Tibial nerve (tissue), 4 donors: Measurements from ENCODE around the gene DROSHA. TPM values are rescaled to one million over a fixed set of nuclear protein-coding genes. Genes with fewer than 3 reads are reported as not detected.

Experiments
- DNase-seq, 2 donors: peaks; one replicate each; pipeline ENCODE4 v3.0.0-alpha.2; 2019; ENCODE audit warnings: low spot score in 2 of 2
- H3K27ac ChIP-seq, 4 donors: fragments of 200-600 bp; sonication (generic) in 3 of 4; one replicate each; pipeline ENCODE4 v1.5.1; 2017 to 2019; ENCODE audit warnings: mild to moderate bottlenecking in 1 of 4
- H3K27me3 ChIP-seq, 2 donors: fragments of 200-600 bp; sonication (generic) in 1 of 2; one replicate each; pipeline versions ENCODE4 v1.5.1 to v1.6.0; 2017 to 2019
- H3K36me3 ChIP-seq, 3 donors: fragments of 200-600 bp; sonication (generic); one replicate each; pipeline ENCODE4 v1.5.1; 2018 to 2019
- H3K4me1 ChIP-seq, 4 donors: fragments of 200-600 bp; sonication (generic) in 3 of 4; one replicate each; pipeline ENCODE4 v1.5.1; 2017 to 2019
- H3K4me3 ChIP-seq, 4 donors: fragments of 200-600 bp; sonication (generic) in 3 of 4; one replicate each; pipeline ENCODE4 v1.5.1; 2017 to 2019; ENCODE audit warnings: mild to moderate bottlenecking in 1 of 4, moderate library complexity in 1 of 4
- H3K9me3 ChIP-seq, 4 donors: fragments of 200-600 bp; sonication (generic) in 3 of 4; one replicate each; pipeline ENCODE4 v1.5.1; 2017 to 2019
- EP300 ChIP-seq, 2 donors: sonication (generic); formaldehyde crosslinking; IDR thresholded peaks; one replicate each; pipeline ENCODE4 v1.6.1; 2017; ENCODE audit warnings: antibody characterized with exemption in 2 of 2, mild to moderate bottlenecking in 1 of 2
- POLR2A ChIP-seq, 2 donors: fragments of 450-650 bp; IDR thresholded peaks; one replicate each; pipeline ENCODE4 v1.6.1; 2017; ENCODE audit warnings: antibody characterized with exemption in 2 of 2, mild to moderate bottlenecking in 2 of 2, moderate library complexity in 2 of 2
- WGBS, 2 donors: methylation state at CpG; one replicate each; pipeline ENCODE4 v1.1.5; 2018; 5-methylcytosine and 5-hydroxymethylcytosine counted together
- total RNA-seq, 4 donors: library from RNA; depleted of rRNA; stranded (reverse); fragments of >200 nt; gene quantifications; one replicate each; pipeline ENCODE4 v1.1.0, GENCODE V29; 2016
- TF ChIP-seq, protein P1 (sequence below), 5 experiments: fragments of 200-600 bp in 3 of 5; fragments of 450-650 bp in 2 of 5; sonication (generic) in 3 of 5; IDR thresholded peaks; one replicate each; pipeline ENCODE4 v1.5.1; 2016 to 2019; ENCODE audit warnings: antibody characterized with exemption in 5 of 5, mild to moderate bottlenecking in 3 of 5, moderate library complexity in 2 of 5

DROSHA gene
- total RNA-seq, 4 donors from 2014 or later: 53.0 to 65.9 (median 59.6) TPM

DNA sequence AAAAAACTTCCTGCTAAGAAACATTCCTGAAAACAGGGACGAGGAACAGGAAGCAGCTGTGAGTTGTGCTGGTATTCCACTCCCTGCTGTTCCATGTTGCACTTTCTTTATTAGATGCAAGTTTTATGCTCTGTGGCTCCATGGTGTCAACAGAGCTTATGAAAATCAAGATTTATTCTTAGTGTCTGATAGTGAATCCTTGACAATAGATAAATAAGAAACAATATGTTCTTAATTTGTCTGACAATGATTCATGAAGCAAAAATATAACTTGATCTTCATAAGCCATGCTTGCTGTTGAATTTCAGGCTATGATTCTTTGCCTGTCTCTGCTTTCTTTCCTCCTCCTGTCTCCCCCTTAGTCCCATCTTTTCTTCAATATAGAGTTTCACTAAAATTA, 119.6 kb downstream of the DROSHA start:
- no peaks in the 10 kb centered on the region for H3K27me3 ChIP-seq
- peaks cover 0 to 53% (median 0%) of the 10 kb centered on the region in 3 donors for H3K36me3 ChIP-seq
- no peak for DNase-seq
- WGBS, 2 donors: 42 to 55% methylated on average over 1 of the region's 1 CpG
- TF ChIP-seq EP300 (IDR thresholded peaks at IDR 0.05) (no peak), POLR2A (IDR thresholded peaks at IDR 0.05) (no peak)
- TF ChIP-seq, protein P1, sequence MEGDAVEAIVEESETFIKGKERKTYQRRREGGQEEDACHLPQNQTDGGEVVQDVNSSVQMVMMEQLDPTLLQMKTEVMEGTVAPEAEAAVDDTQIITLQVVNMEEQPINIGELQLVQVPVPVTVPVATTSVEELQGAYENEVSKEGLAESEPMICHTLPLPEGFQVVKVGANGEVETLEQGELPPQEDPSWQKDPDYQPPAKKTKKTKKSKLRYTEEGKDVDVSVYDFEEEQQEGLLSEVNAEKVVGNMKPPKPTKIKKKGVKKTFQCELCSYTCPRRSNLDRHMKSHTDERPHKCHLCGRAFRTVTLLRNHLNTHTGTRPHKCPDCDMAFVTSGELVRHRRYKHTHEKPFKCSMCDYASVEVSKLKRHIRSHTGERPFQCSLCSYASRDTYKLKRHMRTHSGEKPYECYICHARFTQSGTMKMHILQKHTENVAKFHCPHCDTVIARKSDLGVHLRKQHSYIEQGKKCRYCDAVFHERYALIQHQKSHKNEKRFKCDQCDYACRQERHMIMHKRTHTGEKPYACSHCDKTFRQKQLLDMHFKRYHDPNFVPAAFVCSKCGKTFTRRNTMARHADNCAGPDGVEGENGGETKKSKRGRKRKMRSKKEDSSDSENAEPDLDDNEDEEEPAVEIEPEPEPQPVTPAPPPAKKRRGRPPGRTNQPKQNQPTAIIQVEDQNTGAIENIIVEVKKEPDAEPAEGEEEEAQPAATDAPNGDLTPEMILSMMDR (IDR thresholded peaks at IDR 0.05): no peak
- H3K27ac ChIP-seq: no peak overlapping the region
- H3K4me1 ChIP-seq: no peaks in the 10 kb centered on the region
- no peaks in the 10 kb centered on the region for H3K9me3 ChIP-seq
- H3K4me3 ChIP-seq: no peak overlapping the region

DNA sequence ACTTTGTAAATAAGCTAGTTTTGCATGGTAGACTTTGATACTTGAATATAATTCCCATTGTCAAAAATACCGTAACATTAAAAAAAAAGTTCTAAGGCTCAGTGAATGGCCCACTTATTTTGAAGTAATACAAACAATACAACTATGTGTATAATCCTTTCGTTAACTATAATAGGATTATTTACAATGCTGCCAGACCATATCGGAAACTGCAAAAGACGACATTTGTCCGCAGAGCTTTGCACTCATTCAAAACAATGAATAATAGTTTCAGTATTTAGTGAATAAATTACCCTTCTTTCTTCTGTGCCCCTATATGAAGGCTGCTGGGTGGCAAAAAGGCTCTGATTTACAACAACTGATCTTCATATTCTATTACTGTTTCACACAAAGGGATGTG, 121.8 kb downstream of the DROSHA start:
- no peaks in the 10 kb centered on the region for H3K4me1 ChIP-seq
- peaks cover 0 to 60% (median 0%) of the 10 kb centered on the region in 3 donors for H3K36me3 ChIP-seq
- H3K27ac ChIP-seq: no peak overlapping the region
- TF ChIP-seq, protein P1 (IDR thresholded peaks at IDR 0.05): no peak
- TF ChIP-seq EP300 (IDR thresholded peaks at IDR 0.05) (no peak), POLR2A (IDR thresholded peaks at IDR 0.05) (no peak)
- no peak overlapping the region for H3K4me3 ChIP-seq
- WGBS, 2 donors: 54 to 59% methylated on average over 5 of the region's 5 CpGs
- no peak for DNase-seq
- no peaks in the 10 kb centered on the region for H3K27me3 ChIP-seq
- no peaks in the 10 kb centered on the region for H3K9me3 ChIP-seq

DNA sequence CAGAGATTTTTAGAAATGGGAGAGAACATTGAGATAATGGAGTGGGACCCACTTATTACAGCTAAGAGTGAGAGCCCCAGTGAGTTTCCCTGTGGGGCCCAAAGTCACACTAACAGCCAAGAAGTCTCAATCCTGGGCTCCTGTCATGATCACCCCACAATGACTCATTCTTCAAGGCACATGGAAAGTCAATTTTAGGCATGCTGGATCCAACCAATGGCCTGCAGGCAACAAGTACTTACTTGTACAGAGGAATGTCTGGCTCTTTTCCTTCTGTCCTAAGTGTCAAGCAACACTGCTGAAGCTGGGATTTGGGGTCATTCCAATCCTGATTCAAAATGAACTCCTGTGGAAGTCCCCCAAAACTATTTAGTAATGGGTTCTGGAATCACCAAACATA, 123.1 kb downstream of the DROSHA start:
- no peak overlapping the region for H3K4me3 ChIP-seq
- no peak for TF ChIP-seq EP300 (IDR thresholded peaks at IDR 0.05)
- no peak for TF ChIP-seq POLR2A (IDR thresholded peaks at IDR 0.05)
- TF ChIP-seq, protein P1 (IDR thresholded peaks at IDR 0.05): no peak
- no peaks in the 10 kb centered on the region for H3K27me3 ChIP-seq
- no peak for DNase-seq
- H3K4me1 ChIP-seq: no peaks in the 10 kb centered on the region
- peaks cover 0 to 68% (median 0%) of the 10 kb centered on the region in 3 donors for H3K36me3 ChIP-seq
- H3K9me3 ChIP-seq: no peaks in the 10 kb centered on the region
- H3K27ac ChIP-seq: no peak overlapping the region

DNA sequence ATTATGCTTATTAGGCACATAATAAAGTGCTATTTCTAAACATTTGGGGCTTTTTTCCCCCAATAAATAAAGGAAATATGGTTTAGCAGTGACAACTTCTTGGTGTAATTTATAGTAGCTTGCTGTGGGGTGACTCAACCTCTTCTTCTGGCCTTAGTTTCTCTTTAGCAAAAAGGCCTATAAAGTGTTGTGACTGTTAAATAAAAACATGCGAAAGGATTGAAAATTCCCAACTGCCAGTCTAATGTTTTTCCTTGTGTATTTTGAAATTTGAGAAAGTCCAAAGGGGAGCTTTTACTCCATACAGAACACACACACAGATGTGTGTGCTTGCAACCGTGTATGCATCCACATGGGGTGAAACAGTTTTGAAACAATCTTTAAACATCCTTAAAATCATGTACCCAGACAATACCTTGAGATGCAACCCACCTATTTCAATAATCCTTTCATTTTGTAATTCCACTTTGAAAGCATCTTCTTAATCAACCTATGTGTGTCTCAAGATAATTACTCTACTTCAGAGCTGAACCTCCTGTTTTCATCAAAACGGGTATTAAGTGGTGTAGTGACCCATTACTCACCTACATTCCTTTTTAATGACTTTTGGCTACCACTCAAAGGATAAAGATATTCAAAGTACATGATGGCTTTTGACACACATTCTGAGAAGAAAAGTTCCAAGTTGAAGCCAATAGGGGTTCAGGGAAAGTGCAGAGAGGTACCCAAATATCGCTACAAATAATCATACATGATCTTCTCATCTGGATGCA, 123.8 kb downstream of the DROSHA start:
- Histone ChIP-seq H3K4me1 (no peaks in the 10 kb centered on the region), H3K36me3 (peaks cover 0 to 68% (median 0%) of the 10 kb centered on the region in 3 donors)

DNA sequence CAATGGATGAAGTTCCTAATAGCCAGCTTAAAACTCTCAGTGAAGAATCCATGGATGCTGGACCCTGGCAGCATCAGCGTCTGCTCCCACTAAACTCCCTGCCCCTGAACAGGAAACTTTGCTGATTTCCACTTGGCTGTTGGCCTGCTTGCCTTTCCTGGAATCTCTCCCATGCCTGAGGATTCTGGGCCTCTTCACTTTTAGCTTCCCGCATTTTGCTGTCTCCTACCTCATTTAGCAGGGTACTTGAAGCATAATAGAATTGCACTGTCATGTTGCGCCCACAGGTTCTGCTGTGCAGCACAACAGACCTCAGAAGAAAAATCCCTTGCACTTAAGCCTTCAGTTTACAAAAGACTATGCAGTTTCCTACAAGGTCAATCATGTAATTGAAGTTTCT, 127.6 kb downstream of the DROSHA start:
- Histone ChIP-seq H3K9me3 (no peaks in the 10 kb centered on the region), H3K4me1 (no peaks in the 10 kb centered on the region), H3K27me3 (no peaks in the 10 kb centered on the region), H3K4me3 (no peak overlapping the region), H3K27ac (no peak overlapping the region), H3K36me3 (peaks cover 0 to 80% (median 0%) of the 10 kb centered on the region in 3 donors)
- WGBS, 2 donors: 79 to 91% methylated on average over 3 of the region's 3 CpGs
- no peak for DNase-seq
- TF ChIP-seq POLR2A (IDR thresholded peaks at IDR 0.05) (no peak), EP300 (IDR thresholded peaks at IDR 0.05) (no peak)
- TF ChIP-seq, protein P1 (IDR thresholded peaks at IDR 0.05): no peak

More for the DNA sequence above, 123.8 kb downstream of the DROSHA start:
- TF ChIP-seq EP300 (IDR thresholded peaks at IDR 0.05) (no peak), POLR2A (IDR thresholded peaks at IDR 0.05) (no peak)
- TF ChIP-seq, protein P1 (IDR thresholded peaks at IDR 0.05): no peak
- H3K27me3 ChIP-seq: no peaks in the 10 kb centered on the region
- no peak overlapping the region for H3K27ac ChIP-seq
- H3K4me3 ChIP-seq: no peak overlapping the region
- H3K9me3 ChIP-seq: no peaks in the 10 kb centered on the region
- DNase-seq: no peak
- WGBS, 2 donors: 77 to 85% methylated on average over 4 of the region's 4 CpGs
